ENCODE data around the gene CHAT. TPM values are rescaled to one million over a fixed set of nuclear protein-coding genes. Genes with fewer than 3 reads are reported as not detected.

The CHAT gene
- total RNA-seq, 1 experiment from 2014 or later, result not detected

- no peak for TF ChIP-seq YY1 (IDR thresholded peaks at IDR 0.05; ENCODE audit: extremely low read depth, insufficient replicate concordance, low read depth, low read length)
- no peak for TF ChIP-seq EGR1 (IDR thresholded peaks at IDR 0.05; ENCODE audit: low read depth)
- no peak for TF ChIP-seq CBX3 (IDR thresholded peaks at IDR 0.05; ENCODE audit: low read depth)
- TF ChIP-seq MAX (IDR thresholded peaks at IDR 0.05), result no peak
- no peak for TF ChIP-seq ATF3 (IDR thresholded peaks at IDR 0.05)
- no peak for TF ChIP-seq ZNF274 (IDR thresholded peaks at IDR 0.05; ENCODE audit: low read depth, low read length)
- no peak for TF ChIP-seq ZFX (IDR thresholded peaks at IDR 0.05)
Observed at GRCh38 chr10:49698679-49699078, 84.8 kb downstream of the CHAT start (continued).

DNA sequence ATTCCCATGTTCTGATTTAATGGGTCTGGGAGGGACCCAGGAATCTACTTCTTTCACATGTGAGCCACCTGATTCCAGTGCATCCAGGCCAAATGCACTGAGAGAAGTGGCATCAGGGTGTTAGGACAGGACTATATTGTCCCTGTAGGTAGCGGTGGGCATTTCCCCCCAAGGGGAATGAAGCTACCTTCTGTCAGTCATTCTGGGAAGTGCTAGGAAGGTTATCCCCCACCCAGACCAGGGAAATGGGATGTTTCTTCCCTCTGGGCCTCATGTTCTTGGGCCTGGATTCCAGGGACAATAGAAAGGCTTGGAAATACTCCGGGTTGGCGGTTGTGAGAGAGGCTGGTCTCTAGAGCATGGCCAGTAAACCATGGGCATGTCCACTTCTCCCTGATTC is 86.4 kb downstream of the CHAT start:
- Histone ChIP-seq H3K27me3 (ENCODE audit: insufficient read depth, low read length) (peaks cover 8% of the 10 kb centered on the region; the same call in 1 of the 2 replicates), H3K4me2 (ENCODE audit: low read length) (no peak overlapping the region), H4K20me1 (ENCODE audit: insufficient read depth) (no peaks in the 10 kb centered on the region), H2AFZ (ENCODE audit: low read depth, low read length, poor library complexity, severe bottlenecking) (no peak overlapping the region), H3K36me3 (ENCODE audit: control insufficient read depth in 1 of 2, insufficient read depth in 2 of 2, low read length in 2 of 2) (no peaks in the 10 kb centered on the region), H3K9ac (ENCODE audit: low read length) (no peak overlapping the region), H3K27ac (ENCODE audit: low read depth, low read length) (no peak overlapping the region), H3K4me3 (replicated peaks in 1 of 2; ENCODE audit: low read depth in 1 of 2, low read length in 2 of 2) (no peak overlapping the region), H3K79me2 (ENCODE audit: insufficient read depth, low read length) (no peaks in the 10 kb centered on the region), H3K9me2 (ENCODE audit: insufficient read depth) (no peaks in the 10 kb centered on the region), H3K9me3 (ENCODE audit: control insufficient read depth in 1 of 2, insufficient read depth in 1 of 2, low read depth in 1 of 2, low read length in 2 of 2) (no peaks in the 10 kb centered on the region), H3K4me1 (ENCODE audit: control insufficient read depth in 1 of 2, insufficient read depth in 2 of 2, low read length in 2 of 2) (no peaks in the 10 kb centered on the region)
- POLR2A ChIA-PET, result no interaction called here
- no peak for TF ChIP-seq ELF1 (IDR thresholded peaks at IDR 0.05; ENCODE audit: borderline replicate concordance, low read depth)
- TF ChIP-seq YY1 (IDR thresholded peaks at IDR 0.05; ENCODE audit: extremely low read depth, insufficient replicate concordance, low read depth, low read length), result no peak
- TF ChIP-seq SIN3A (IDR thresholded peaks at IDR 0.05; ENCODE audit: low read depth), result no peak
- no peak for TF ChIP-seq POLR2AphosphoS5 (IDR thresholded peaks at IDR 0.05; ENCODE audit: low read depth, low read length)
- TF ChIP-seq REST (IDR thresholded peaks at IDR 0.05; ENCODE audit: low read depth), result no peak
- BruUV-seq (replicated peaks), result no TSS peak
- RAD21 ChIA-PET (ENCODE audit: low non-redundant PET in 1 of 2, low total read pairs in 2 of 2, uncharacterized antibody in 2 of 2, unreplicated experiment in 2 of 2), result no interaction called here
- DNase-seq (ENCODE audit: low read depth, low spot score) (no peak), ATAC-seq (no peak)
- CTCF ChIA-PET, result no interaction called here
- intact Hi-C loops (cut with micrococcal nuclease), result no loop called here

Data from HCT116 (cell line).